ENCODE results near the gene FDXR.

Gene FDXR

DNA sequence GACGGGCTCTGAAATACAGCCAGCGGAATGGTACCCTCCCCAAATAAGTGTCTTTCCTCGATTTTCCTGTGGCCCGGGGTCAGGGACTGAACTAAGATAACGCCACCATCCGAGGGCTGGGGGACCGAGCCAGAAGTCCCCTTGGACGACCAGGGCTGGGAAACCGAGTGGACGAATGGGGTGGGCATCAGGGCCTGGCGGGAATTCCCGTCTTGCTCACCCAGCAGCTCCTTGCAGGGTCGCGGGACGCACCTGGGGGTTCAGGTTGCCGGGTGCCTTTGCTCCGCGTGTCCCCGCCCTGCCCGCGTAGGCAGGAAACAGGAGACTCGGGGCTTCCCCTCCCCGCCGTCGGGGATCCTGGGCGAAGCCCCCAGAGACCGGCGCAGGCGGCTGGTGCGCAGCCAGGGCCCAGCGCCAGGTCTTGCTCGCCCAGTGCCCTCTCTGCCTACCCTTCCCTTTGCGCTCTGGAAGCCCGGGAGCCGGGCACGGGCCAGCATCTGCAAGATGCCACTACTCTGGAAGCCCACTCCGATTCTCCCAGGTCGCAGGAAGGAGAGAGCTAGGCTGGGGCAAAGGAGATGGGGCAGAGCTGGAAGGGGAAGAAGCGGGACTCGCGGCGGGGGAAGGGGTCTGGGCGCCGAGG, 12.4 kb downstream of the FDXR start:
- Histone ChIP-seq H3K9me3 (ENCODE audit: insufficient read depth, low read length) (no peaks in the 10 kb centered on the region), H3K4me1 (ENCODE audit: insufficient read depth, insufficient read length) (peaks cover 18% of the 10 kb centered on the region), H3K27me3 (ENCODE audit: insufficient read depth, insufficient read length) (peaks cover 62% of the 10 kb centered on the region), H3K4me3 (ENCODE audit: insufficient read length, low read depth) (peak overlapping the region; percentile 30), H3K36me3 (ENCODE audit: insufficient read depth, insufficient read length, low read length) (peaks cover 21% of the 10 kb centered on the region), H3K9ac (ENCODE audit: insufficient read length, low read depth) (peak overlapping the region; percentile 76)
- TF ChIP-seq SUZ12 (IDR thresholded peaks at IDR 0.05; ENCODE audit: extremely low read depth, insufficient read depth, insufficient read length) (peak; percentile 51), YY1 (IDR thresholded peaks at IDR 0.05; ENCODE audit: insufficient read depth, insufficient read length) (no peak), ZNF274 (IDR thresholded peaks at IDR 0.05; ENCODE audit: low read depth, low read length) (no peak)
- DNase-seq (ENCODE audit: low read depth, low spot score): no peak

- Histone ChIP-seq H3K4me3 (ENCODE audit: insufficient read length, low read depth) (peak within 1 kb of the TSS; percentile 30), H3K36me3 (ENCODE audit: insufficient read depth, insufficient read length, low read length) (peaks cover 17% of the 10 kb centered on the region), H3K4me1 (ENCODE audit: insufficient read depth, insufficient read length) (peaks cover 14% of the 10 kb centered on the region), H3K27me3 (ENCODE audit: insufficient read depth, insufficient read length) (peaks cover 69% of the 10 kb centered on the region), H3K9me3 (ENCODE audit: insufficient read depth, low read length) (no peaks in the 10 kb centered on the region), H3K9ac (ENCODE audit: insufficient read length, low read depth) (peak within 1 kb of the TSS; percentile 76)
- TF ChIP-seq SUZ12 (IDR thresholded peaks at IDR 0.05; ENCODE audit: extremely low read depth, insufficient read depth, insufficient read length) (no peak), YY1 (IDR thresholded peaks at IDR 0.05; ENCODE audit: insufficient read depth, insufficient read length) (no peak), ZNF274 (IDR thresholded peaks at IDR 0.05; ENCODE audit: low read depth, low read length) (no peak)
- no peak for DNase-seq (ENCODE audit: low read depth, low spot score)
Observed at GRCh38 chr17:74859459-74860228, 13.2 kb downstream of the FDXR start, which contains the start of gene GRIN2C. Gene GRIN2C, minus strand, starts transcription at chr17:74859885. Its CDS starts 4,793 bp downstream, at chr17:74855092.

GRCh38 chr17:74858672-74859458, 13.9 kb downstream of the FDXR start:
- H3K9ac ChIP-seq (ENCODE audit: insufficient read length, low read depth): no peak overlapping the region
- TF ChIP-seq YY1 (IDR thresholded peaks at IDR 0.05; ENCODE audit: insufficient read depth, insufficient read length) (no peak), ZNF274 (IDR thresholded peaks at IDR 0.05; ENCODE audit: low read depth, low read length) (no peak), SUZ12 (IDR thresholded peaks at IDR 0.05; ENCODE audit: extremely low read depth, insufficient read depth, insufficient read length) (no peak)
- no peak for DNase-seq (ENCODE audit: low read depth, low spot score)
- peaks cover 10% of the 10 kb centered on the region for H3K36me3 ChIP-seq (ENCODE audit: insufficient read depth, insufficient read length, low read length)
- H3K9me3 ChIP-seq (ENCODE audit: insufficient read depth, low read length): no peaks in the 10 kb centered on the region
- peaks cover 13% of the 10 kb centered on the region for H3K4me1 ChIP-seq (ENCODE audit: insufficient read depth, insufficient read length)
- peaks cover 76% of the 10 kb centered on the region for H3K27me3 ChIP-seq (ENCODE audit: insufficient read depth, insufficient read length)
- no peak overlapping the region for H3K4me3 ChIP-seq (ENCODE audit: insufficient read length, low read depth)

- Histone ChIP-seq H3K4me1 (ENCODE audit: insufficient read depth, insufficient read length) (peaks cover 9% of the 10 kb centered on the region), H3K9ac (ENCODE audit: insufficient read length, low read depth) (no peak overlapping the region), H3K27me3 (ENCODE audit: insufficient read depth, insufficient read length) (peaks cover 91% of the 10 kb centered on the region), H3K4me3 (ENCODE audit: insufficient read length, low read depth) (no peak overlapping the region), H3K9me3 (ENCODE audit: insufficient read depth, low read length) (no peaks in the 10 kb centered on the region), H3K36me3 (ENCODE audit: insufficient read depth, insufficient read length, low read length) (no peaks in the 10 kb centered on the region)
- TF ChIP-seq ZNF274 (IDR thresholded peaks at IDR 0.05; ENCODE audit: low read depth, low read length): no peak
- TF ChIP-seq YY1 (IDR thresholded peaks at IDR 0.05; ENCODE audit: insufficient read depth, insufficient read length): no peak
- TF ChIP-seq SUZ12 (IDR thresholded peaks at IDR 0.05; ENCODE audit: extremely low read depth, insufficient read depth, insufficient read length): no peak
- DNase-seq (ENCODE audit: low read depth, low spot score): no peak
Observed at GRCh38 chr17:74857191-74857590, 15.6 kb downstream of the FDXR start.

GRCh38 chr17:74856112-74856511, 16.7 kb downstream of the FDXR start:
- peaks cover 91% of the 10 kb centered on the region for H3K27me3 ChIP-seq (ENCODE audit: insufficient read depth, insufficient read length)
- H3K4me3 ChIP-seq (ENCODE audit: insufficient read length, low read depth): no peak overlapping the region
- H3K4me1 ChIP-seq (ENCODE audit: insufficient read depth, insufficient read length): peaks cover 11% of the 10 kb centered on the region
- H3K9ac ChIP-seq (ENCODE audit: insufficient read length, low read depth): no peak overlapping the region
- H3K9me3 ChIP-seq (ENCODE audit: insufficient read depth, low read length): no peaks in the 10 kb centered on the region; the same call in 1 of the 2 replicates
- TF ChIP-seq ZNF274 (IDR thresholded peaks at IDR 0.05; ENCODE audit: low read depth, low read length): no peak
- TF ChIP-seq SUZ12 (IDR thresholded peaks at IDR 0.05; ENCODE audit: extremely low read depth, insufficient read depth, insufficient read length): no peak
- TF ChIP-seq YY1 (IDR thresholded peaks at IDR 0.05; ENCODE audit: insufficient read depth, insufficient read length): no peak
- DNase-seq (ENCODE audit: low read depth, low spot score): no peak
- H3K36me3 ChIP-seq (ENCODE audit: insufficient read depth, insufficient read length, low read length): no peaks in the 10 kb centered on the region

- Histone ChIP-seq H3K4me3 (ENCODE audit: insufficient read length, low read depth) (no peak overlapping the region), H3K27me3 (ENCODE audit: insufficient read depth, insufficient read length) (peaks cover 91% of the 10 kb centered on the region), H3K4me1 (ENCODE audit: insufficient read depth, insufficient read length) (peaks cover 7% of the 10 kb centered on the region), H3K9ac (ENCODE audit: insufficient read length, low read depth) (no peak overlapping the region), H3K9me3 (ENCODE audit: insufficient read depth, low read length) (no peaks in the 10 kb centered on the region; the same call in 1 of the 2 replicates), H3K36me3 (ENCODE audit: insufficient read depth, insufficient read length, low read length) (no peaks in the 10 kb centered on the region)
- no peak for DNase-seq (ENCODE audit: low read depth, low spot score)
- no peak for TF ChIP-seq ZNF274 (IDR thresholded peaks at IDR 0.05; ENCODE audit: low read depth, low read length)
- no peak for TF ChIP-seq YY1 (IDR thresholded peaks at IDR 0.05; ENCODE audit: insufficient read depth, insufficient read length)
- no peak for TF ChIP-seq SUZ12 (IDR thresholded peaks at IDR 0.05; ENCODE audit: extremely low read depth, insufficient read depth, insufficient read length)
Observed at GRCh38 chr17:74855323-74855722, 17.5 kb downstream of the FDXR start.
